GM21360 (cell line): ENCODE measurements around the gene NACC2.

Experiments
- ATAC-seq: cut with Tn5 transposase; IDR thresholded peaks from one replicate; pipeline ENCODE4 v1.9.1; 2021; ENCODE audit warnings: mild to moderate bottlenecking, moderate library complexity; ENCODE audit not compliant: unreplicated experiment

The NACC2 gene

DNA sequence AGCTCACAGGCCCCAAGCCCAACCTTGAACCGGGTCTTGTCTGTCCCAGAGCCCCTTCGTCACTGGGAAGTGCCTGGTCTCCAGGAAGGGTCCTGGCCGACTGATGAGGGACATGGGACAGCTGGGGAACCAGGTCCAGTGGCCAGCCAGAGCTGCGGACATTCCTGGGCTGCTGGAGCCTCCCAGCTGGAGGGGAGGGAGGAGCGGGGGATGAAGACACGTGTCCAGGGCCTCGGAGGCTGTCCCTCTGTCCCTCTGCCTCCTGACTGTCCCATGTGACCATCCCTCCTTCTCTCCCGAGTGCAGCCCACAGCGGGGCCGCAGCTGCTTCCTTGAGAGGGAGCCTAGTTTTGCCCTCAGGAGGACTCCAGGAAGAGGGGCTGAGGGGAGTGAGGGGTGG lies 92.2 kb downstream of the NACC2 start:
- ATAC-seq = no peak

DNA sequence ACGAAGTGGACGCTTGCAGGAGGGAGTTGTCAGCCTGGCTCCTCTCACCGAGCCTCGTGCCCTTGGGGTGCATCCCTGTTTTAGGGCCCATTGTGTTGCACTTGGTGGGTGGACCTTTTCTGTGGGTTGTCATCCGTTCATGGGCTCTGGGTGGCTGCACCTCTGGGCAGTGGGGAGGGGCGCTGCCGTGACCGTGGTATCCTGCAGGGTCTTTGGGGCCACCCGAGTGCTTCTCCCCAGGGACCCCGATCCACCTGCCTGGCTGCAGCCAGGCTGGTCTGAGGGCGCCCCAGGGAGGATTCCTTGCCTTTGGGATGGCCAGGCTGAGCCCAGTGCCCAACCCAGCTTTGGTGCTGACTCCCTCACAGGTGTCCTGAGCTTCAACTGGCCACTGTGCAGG lies 92.9 kb downstream of the NACC2 start:
- no peak for ATAC-seq

DNA sequence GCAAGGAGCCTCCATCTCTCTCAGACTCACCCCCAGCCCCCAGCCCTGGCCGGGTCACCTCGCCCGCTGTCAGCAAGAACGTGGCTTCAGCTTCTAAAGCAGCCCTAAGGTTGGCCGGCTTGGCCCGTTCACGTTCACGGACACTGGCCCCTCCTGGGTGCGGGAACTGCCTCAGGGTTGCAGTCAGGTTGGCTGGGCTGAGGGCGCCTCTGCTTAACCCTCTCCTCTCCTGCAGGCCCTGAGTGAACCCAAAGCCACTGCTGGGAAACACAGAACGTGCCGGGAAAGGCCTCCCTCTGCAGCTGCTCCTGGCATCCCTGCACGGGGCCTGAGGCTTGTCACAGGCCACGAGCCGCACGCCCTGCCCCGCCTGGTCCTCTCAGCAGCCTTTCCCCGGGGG lies 93.9 kb downstream of the NACC2 start:
- no peak for ATAC-seq

DNA sequence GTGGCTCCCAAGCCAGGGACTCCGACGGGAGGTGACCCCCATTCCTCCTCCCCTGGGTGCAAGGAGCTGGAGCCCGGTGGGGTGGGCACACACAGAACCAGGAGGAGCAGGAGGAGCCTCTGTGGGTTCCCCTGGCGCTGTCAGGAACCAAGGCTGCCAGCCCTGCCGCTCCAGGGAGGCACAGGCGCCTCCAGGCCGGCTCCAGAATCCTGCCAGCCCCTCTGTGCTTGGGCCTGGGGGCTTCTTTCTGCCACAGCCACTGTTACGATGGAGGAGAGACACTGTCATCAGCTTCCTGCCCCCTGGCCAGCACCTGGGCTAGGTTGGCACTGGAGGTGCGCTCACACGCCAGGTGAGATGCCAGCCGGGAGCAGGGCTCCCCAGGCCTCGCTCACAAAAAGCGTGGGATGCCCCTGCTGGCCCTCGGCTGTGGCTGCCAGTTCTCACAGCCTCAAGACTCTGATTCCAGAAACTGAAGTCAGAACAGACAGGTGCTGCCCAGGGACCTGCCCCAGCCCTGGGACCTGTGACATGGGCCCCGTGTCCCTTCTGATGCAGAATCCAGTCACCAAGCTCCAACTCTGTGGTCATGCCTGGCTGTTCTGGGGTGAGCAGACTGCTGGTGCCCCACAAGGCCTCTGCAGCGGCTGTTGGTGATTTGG lies 96.5 kb downstream of the NACC2 start:
- ATAC-seq = no peak

DNA sequence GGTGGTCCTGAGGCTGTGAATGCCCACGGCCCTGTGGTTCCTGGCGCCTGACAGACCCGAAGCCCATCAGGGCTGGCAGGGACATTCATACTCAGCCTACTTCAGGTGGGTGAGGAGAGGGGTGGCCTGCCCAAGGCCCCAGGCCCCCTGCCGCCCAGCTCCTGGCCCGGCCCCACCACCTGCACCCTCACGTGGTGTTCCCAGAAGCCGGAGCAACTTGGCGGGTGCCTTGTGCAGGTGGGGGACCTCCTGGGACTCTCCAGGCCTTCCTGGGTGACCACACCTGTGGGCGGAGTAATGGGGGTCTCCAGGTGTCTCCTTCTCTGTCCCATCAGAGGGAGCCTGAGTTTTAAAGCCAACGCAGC lies 97.1 kb downstream of the NACC2 start:
- no peak for ATAC-seq

DNA sequence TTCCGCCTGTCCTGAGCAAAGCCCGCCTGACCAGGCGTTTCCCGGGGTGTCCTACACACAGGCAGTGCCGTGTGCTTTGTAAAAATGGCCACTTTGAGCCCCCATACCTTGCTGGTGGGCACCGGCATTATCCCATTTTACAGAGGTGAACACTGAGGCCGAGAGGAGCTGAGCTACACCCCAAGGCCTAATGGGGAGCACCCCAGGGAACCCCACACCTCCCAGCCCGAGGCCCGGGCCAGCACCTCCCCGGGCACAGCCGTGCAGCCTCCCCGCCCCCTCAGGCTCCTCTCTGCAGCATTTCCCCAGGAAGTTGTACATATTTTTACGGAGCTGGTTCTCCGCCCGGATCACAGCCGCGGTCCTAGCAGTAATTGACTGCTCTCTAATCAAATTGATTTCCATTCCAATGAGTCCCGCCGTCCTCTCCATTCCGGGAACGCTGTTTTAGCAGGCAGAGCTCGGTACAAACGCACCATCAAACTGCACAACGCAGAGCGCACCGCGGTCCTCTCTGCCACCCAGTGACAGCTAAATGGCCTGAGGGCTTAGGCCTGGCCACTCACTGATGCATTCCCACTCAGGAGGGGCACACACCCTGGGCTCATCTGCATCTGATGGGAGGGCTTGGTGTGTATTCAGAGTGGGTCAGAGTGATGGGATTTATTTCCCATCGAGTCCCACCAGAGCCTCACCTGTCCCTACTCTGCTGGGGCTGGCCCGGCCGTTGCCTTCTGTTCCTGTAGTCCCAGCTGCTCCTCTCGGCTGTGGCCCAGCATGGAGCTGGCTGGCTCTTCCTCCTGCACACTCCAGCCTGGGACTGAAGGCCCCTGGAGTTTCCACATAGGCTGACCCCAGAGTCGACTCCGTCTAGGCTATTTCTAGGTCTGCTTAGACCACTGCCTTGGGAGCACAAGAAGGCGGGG lies 97.7 kb downstream of the NACC2 start:
- no peak for ATAC-seq

DNA sequence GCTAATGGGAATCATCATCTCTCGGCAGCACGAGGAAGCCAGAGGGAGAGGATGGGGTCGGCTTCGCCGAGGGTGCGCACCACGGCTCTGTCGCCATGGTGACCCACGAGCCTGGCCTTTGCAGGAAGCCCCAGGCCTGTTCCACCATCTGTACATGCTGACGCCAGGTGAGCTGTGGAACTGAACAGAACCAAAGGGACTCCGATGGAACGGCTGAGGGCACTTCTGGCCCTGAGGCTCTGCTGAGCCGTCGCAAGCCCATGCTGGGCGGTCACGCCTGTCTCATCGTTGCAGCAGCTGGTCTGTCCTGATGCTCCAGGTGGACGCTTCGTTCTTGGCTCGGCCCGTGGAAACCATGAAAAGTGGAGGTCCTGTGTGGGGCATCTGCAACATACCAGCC lies 99.3 kb downstream of the NACC2 start:
- ATAC-seq = no peak

DNA sequence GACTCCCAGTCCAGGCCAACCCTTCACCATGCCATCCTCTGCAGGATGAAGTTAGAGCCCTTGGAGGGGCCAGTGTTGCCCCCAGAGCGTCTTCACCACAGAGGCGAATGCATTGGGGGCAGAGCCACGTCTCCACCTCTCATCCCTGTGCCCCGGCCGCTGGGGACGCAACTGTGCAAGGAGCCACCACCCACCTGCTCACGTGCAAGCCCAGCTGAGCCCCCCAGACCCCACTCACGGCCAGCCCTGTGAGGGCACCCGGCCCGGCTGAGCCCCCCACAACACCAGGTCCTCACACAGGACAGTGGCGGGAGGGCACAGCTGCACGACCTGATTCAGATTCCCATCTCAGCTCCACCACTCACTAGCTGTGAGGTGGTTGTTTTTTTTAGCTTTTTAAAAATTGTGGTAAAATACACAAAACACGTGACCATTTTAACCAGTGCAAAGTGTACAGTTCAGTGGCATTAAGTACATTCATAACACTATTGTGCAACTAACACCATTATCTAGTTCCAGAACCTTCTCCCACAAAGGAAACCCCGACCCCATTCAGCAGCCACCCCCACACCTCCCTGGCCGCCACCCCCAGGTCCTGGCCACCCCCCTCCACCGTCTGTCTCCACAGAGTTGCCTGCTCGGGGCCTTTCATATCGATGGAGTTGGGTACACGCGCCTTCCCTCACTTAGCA lies 100.4 kb downstream of the NACC2 start:
- ATAC-seq = no peak

DNA sequence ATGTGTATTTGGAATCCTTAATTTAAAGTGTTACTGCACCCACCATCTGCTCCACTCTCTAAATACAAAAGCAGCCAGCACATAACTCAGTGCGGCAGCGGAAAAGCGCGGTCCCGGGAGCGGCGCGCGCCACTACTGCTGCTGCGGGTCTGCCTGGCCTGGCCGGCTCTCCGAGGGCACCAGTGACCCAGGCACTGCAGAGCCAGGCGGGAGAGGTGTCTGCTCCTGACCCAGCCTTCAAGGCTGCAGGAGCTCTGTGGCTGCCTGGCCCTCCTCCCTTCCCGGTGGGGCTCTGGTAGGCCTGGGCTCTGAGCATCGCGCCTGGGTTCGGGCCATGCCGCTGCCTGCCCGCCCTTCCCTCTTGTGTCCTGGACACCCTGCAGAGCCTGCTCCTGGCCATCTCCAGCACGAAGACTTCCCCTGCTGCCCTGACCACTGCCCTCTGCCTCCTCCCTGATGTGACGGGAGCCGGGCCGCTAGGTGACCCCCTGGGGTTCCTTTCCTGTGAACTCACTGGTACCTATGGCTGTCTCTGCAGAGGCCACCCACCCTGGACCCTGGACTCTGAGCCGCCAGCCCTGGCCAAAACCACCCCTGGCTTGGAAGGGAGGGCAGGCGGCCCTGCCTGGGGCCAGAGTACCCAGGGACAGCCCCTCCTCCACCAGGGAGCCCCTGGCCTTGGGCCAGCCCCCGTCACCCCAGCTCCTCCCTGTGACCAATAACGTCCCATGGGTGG lies 101.2 kb downstream of the NACC2 start:
- no peak for ATAC-seq

DNA sequence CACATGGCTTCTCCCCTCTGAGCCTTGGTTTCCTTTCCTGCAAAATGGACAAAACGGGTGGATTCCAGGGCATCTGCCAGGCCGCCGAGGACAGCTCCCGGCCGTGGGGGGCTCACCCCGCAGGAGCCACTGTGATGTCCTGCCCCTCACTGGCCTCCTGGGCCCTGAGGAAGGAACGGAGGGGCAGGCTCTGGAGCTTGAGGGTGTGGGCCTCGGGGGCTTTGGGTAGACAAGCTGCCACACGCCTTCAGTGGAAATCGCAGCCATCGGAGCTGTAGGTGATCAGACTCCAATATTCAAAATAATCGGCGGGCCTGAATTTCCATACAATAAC lies 101.7 kb downstream of the NACC2 start:
- no peak for ATAC-seq

DNA sequence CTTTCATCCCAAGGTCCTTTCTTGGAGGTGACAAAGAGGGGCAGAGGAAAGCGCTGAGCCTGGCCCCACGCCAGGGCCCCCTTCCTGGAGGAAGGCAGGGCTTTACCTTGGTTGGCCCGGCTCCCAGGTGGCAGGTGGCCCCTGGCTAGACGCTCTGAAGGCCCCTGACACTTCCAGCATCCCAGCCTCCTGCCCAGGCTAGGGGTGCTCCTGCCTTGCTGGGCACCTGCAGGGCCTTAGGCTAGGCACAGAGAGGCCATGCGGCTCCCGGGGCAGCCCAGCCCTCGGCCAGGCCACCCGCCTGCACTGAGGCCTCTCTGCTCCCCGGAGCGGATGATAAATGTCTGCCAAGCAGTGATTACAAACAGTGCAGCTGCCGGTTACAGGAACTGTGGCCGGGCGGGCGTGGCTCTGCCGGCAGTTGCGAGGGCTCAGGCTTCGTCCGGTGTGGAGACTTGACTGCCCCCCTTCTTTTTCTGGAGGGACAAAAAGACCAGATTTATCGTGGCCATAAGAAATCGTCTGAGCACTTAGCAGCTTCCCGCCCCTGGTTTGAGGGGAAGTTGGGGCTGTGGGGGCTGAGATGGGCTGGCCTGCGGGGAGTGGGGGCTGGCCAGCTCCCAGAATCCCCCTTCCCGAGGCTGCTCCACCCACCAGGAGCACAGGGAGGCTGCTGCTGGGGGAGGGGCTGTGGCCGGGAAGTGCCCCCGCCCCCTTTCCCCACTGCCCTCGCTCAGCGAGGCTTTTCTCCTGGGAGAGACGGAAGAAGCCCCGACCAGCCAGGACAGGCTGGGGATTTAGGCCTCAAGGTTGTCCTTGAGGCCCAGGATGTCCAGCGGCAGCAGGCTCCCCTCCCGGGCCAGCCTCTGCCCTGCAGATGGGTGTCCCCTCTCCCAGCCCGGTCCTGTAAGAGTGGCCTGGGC lies 102.3 kb downstream of the NACC2 start:
- no peak for ATAC-seq

DNA sequence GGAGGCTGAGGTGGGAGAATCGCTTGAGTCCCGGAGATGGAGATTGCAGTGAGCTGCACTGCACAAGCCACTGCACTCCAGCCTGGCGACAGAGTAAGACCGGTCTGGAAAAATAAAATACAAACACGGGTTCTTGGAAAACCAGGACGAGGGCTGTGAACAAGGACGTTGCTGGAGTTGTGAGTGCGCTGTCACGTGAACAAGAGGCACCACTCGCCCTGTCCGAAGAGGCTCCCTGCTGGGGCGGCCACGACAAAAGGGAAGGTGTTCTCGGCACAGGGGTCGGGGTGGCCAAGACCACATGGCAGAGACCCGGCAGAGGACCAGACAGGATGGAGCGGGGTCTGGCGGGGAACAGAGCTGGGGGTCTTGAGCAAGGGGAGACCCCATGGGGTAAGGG lies 103.3 kb downstream of the NACC2 start:
- ATAC-seq = no peak

DNA sequence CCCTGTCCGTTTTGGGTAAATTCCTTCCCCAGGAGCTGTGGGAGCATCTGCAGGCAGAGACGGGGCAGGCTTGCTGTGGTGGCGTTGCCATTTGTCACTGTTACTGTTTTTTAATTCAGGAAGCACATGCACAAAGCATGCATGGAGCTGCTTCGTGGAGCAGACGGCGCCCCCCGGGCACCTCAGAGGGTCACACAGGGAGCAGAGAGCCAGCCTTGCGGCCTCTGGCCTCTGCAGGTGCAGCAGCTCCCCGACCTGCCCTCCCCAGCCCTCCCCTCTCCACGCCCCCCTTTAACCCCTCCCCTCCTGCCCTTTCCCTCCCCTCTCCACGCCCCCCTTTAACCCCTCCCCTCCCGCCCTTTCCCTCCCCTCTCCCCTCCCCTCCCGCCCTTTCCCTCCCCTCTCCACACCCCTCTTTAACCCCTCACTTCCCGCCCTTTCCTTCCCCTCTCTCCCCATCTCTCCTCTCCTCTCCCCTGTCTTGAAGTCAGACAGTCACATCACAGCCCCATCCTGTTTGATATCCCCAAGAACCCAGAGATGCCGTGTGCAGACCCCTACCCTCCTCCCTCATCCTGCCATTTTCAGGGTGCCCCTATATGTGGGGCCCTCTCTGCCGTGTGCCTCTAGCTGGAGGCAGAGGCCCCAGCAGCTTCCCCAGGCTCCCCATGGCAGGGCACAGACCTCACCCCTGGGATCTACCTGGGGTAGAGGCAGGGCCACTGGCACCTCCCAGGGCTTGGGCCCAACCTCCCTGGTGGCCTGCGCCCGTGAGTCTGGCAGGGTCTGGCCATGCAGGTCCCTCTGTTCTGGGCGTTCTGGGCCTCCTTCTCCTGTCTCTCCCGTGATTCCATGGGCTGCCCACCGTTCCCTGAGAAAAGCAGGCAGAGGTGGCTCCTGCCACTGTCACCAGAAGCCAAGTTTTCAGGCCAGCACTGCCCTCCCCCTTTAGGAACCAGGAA lies 104.3 kb downstream of the NACC2 start:
- ATAC-seq = no peak

DNA sequence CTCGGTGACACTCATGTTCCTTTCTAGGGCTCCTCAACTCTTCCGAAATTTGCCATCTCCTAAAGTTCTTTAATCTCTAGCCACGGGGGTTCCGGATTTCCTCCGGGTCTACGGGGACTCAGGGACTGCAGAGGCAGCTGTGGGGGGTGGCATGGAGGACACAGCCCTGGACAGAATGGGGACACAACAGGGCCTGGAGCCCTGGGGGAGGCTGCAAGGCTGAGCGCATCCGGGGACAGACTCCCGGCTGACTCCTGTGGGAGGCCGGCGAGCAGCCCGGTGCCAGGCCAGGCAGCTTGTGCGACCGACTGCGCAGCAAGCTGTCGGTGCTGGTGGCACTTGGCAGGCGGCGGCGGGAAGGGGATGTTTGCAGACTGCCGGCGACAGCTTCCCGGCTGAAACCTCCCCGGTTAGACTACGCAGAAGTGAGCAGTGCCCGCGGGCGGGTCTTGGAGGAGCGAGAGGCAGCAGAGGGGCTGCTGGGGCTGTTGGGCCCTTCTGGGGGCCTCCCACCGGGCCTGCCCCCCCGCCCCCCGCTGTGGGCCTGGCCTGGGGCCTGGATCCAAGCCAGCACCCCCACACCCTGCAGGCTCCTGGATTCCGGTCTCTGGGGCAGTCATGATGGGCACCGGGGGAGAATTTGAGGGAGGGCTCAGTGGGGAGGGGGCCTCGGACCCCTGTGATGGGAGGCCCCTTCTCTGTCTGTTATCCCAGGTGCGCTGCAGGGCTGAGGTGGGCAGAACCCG lies 105.2 kb downstream of the NACC2 start:
- no peak for ATAC-seq

DNA sequence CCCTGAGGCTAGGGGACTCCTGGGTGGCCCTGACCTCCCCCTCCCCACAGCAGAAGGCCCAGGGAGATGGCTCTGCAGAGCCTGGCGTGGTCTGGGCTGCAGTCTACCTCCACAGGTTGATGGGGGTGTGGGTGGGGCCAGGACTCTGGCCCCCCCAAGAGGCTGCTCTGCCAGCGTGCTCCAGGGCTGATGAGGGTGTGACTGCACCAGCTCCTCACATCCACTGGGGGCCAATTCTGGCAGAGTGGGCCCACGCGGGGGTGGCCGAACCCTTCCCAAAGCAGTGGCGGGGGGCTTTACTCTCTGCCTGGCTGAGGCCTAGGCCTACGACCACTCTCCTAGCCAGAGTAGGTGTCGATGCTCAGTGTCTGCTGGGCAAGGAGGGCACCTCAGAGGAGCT lies 105.9 kb downstream of the NACC2 start:
- ATAC-seq = no peak

DNA sequence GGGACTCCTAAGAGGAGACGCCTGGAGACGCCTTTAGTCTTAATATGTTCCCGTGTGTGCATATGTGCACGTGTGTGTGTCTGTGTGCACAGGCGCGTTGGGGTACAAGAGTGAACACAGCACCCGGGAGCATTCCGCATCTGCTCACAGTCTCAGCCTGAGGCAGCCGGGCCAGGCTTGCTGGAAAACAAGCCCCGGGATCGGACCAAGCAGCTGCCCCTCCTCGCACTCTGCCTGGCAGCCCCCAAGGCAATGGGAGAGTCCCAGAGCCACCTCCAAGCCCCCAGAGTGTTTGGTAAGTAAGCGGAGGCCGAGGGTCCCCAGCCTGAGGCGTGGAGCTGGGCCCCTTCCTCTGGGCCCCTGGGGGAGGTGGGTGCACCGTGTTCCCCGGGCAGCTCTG lies 106.6 kb downstream of the NACC2 start:
- no peak for ATAC-seq

DNA sequence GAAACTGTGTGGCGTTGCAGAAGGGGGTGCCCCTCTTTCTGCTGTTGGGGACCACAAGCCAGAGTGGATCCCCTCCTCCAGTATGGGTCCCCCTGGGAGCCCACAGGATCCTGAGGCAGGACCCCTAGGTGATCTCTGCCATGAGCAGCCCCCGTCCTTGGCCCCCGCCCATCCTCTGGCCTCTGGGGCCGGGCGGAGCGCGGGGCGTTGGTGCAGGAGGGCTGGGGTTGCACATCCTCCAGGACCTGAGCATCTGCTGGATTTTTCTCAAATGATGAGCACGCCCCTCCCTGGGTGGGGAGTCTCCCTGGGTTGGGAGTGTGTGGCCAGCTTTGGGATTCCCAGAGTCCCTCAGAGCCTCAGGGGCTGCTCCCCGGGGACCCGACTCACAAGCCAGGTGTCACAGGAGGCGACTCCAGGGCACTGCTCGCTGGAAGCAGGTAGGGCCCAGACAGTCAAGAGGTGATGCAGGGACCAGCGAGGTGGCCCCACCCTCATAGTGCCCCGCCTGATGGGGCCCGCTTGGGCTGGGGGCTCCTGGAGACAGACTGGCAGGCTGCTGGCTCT lies 107.2 kb downstream of the NACC2 start:
- no peak for ATAC-seq

DNA sequence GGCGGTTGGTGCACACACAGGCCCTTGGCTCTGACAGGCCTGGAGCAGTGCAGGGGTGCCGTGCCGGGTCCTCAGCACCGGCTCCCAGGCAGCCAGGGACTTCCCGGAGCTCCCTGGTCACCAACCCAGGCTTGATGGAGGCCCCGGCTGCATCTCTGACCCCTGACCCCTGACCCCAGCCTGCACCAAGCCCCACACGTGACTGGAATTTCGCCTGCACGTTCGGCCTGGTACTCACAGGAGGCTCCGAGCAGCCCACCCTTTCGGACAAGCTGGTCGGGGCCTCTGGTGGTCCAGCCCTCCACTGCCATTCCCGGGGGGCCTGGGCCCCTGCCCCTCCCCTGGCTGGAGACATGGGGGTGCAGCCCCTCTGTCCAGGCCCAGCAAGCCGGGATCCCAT lies 108.5 kb downstream of the NACC2 start:
- no peak for ATAC-seq
